Stimulated activated naive B cell treated with anti-CD40 and anti-IgM and Interleukin-4, amounts not matched to agents 10 μg/mL and 1 μg/mL and 100 μg/mL, for 72 hours (primary cell): ENCODE results near the gene VPS35L.
A peak's percentile ranks its signal among the peaks of the same experiment; 100 is the strongest.

Source experiments
- ATAC-seq, 2 donors: fragments of 150-1000 bp; cut with Tn5 transposase; replicated peaks; 2 replicates each; pipeline ENCODE4 v1.10.0; 2021; ENCODE audit warnings: moderate library complexity in 1 of 2
- DNase-seq: peaks from one replicate; pipeline ENCODE4 v3.0.0; 2021
- H3K27ac Mint-ChIP-seq: one replicate; pipeline ENCODE4 v1.8.0; 2022; ENCODE audit warnings: mild to moderate bottlenecking, mixed read lengths
- H3K27me3 Mint-ChIP-seq, 2 donors: one replicate each; pipeline ENCODE4 v1.8.0; 2022; ENCODE audit warnings: mixed read lengths in 2 of 2
- H3K36me3 Mint-ChIP-seq, 2 donors: one replicate each; pipeline ENCODE4 v1.8.0; 2022; ENCODE audit warnings: mixed read lengths in 2 of 2, mild to moderate bottlenecking in 1 of 2
- H3K4me1 Mint-ChIP-seq, 2 donors: one replicate each; pipeline ENCODE4 v1.8.0; 2022; ENCODE audit warnings: mixed read lengths in 2 of 2, mild to moderate bottlenecking in 1 of 2
- H3K4me3 Mint-ChIP-seq, 2 donors: one replicate each; pipeline ENCODE4 v1.8.0; 2022; ENCODE audit warnings: mild to moderate bottlenecking in 2 of 2, mixed read lengths in 2 of 2, moderate library complexity in 1 of 2
- H3K9me3 Mint-ChIP-seq, 2 donors: one replicate each; pipeline ENCODE4 v1.8.0; 2022; ENCODE audit warnings: mixed read lengths in 2 of 2, mild to moderate bottlenecking in 1 of 2

The VPS35L gene

DNA sequence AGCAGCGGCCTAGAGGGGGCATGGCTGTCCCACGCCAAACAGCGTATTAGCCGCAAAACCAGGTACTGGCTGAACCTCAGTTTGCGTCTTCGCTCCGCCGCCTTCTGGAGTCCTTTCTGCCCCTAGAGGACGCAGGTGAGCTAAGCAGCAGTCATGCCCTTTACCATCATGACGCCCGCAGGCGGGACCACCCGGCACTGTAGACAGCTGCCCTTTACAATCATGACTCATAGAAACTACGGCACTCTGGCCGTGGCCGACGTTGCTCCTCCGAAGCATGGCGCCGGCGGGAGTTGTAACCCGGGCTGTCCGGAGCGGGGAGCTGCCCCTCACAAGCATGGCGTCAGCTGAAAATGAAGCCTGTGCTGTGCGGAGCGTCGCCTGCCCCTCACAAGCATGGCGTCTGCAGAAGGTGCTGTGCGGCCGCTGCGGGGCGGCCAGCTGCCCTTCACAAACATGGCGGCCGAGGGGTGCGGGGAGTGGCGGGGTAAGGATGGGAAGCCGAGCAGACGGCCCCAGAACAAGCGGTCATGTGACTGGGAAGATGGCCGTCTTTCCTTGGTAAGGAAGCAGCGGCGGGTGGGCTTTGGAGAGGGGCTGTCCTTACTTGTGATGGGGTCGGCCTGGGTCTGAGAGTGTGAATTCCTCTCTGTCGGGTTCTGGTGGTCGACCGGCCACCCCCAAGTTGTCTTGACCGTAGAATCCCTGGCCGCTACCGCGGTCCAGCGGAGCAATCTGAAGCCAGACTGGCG is at the start of gene VPS35L:
Gene VPS35L, plus strand, starts transcription at position 518 of the 752 bp plus-strand sequence. Its CDS starts 27 bp downstream, at position 545.
- no peaks in the 10 kb centered on the region for H3K27me3 Mint-ChIP-seq
- H3K9me3 Mint-ChIP-seq: peaks cover 0 to 1% of the 10 kb centered on the region in 2 donors
- H3K4me1 Mint-ChIP-seq: peaks cover 13 to 31% of the 10 kb centered on the region in 2 donors
- DNase-seq: peak; percentile 99
- peak within 1 kb of the TSS; percentile 97 for H3K27ac Mint-ChIP-seq
- H3K4me3 Mint-ChIP-seq: peak within 1 kb of the TSS; percentile 92 to 99
- peak; percentile 95 for ATAC-seq
- H3K36me3 Mint-ChIP-seq: no peaks in the 10 kb centered on the region

DNA sequence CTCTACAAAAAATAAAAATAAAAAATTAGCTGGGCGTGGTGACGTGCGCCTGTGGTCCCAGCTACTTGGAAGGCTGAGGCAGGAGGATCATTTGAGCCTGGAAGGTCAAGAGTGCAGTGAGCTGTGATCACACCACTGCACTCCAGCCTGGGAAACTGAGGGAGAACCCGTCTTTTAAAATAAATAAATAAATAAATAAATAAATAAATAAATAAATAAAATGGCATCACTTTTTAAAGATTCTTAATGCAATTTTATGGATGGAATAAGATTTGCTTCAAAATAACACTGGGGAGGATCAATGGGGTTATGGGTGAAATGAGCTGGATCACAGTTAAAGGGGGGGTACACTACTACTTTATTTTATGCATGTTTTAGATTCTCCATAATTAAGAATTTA is 48.5 kb upstream of the VPS35L start:
- Mint-ChIP-seq H3K4me1 (peaks cover 0 to 2% of the 10 kb centered on the region in 2 donors), H3K27me3 (no peaks in the 10 kb centered on the region), H3K36me3 (peaks cover 26 to 48% of the 10 kb centered on the region in 2 donors), H3K27ac (no peak overlapping the region), H3K4me3 (no peak overlapping the region), H3K9me3 (no peaks in the 10 kb centered on the region)
- DNase-seq (no peak), ATAC-seq (no peak)

GRCh38 chr16:19507867-19508266 is 47.6 kb upstream of the VPS35L start:
- Mint-ChIP-seq H3K36me3 (peaks cover 27 to 49% of the 10 kb centered on the region in 2 donors), H3K4me1 (peaks cover 0 to 2% of the 10 kb centered on the region in 2 donors), H3K27me3 (no peaks in the 10 kb centered on the region), H3K4me3 (no peak overlapping the region), H3K27ac (no peak overlapping the region), H3K9me3 (no peaks in the 10 kb centered on the region)
- ATAC-seq (no peak), DNase-seq (no peak)

DNA sequence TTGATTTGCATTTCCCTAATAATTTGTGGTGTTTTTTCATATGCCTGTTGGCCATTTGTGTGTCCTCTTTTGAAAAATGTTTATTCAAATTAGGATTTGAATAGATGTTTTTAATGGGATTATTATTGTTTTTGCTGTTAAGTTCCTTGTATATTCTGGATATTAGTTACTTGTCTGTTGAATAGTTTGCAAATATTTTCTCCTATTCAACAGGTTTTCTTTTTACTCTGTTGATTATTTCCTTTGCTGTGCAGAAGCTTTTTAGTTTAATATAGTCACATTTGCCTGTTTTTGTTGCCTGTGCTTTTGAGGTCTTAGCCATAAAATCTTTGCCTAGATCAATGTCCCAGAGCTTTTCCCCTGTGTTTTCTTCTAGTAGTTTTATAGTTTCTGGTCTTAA is 43.2 kb upstream of the VPS35L start:
- ATAC-seq (no peak), DNase-seq (no peak)
- H3K27ac Mint-ChIP-seq: no peak overlapping the region
- H3K4me3 Mint-ChIP-seq: no peak overlapping the region
- no peaks in the 10 kb centered on the region for H3K27me3 Mint-ChIP-seq
- H3K4me1 Mint-ChIP-seq: peaks cover 10 to 11% of the 10 kb centered on the region in 2 donors
- peaks cover 28 to 42% of the 10 kb centered on the region in 2 donors for H3K36me3 Mint-ChIP-seq
- no peaks in the 10 kb centered on the region for H3K9me3 Mint-ChIP-seq

GRCh38 chr16:19513377-19514053 is 42.0 kb upstream of the VPS35L start:
- Mint-ChIP-seq H3K4me3 (peak overlapping the region in 1 of 2 donors; percentile 46), H3K36me3 (peaks cover 32 to 44% of the 10 kb centered on the region in 2 donors), H3K27ac (no peak overlapping the region), H3K27me3 (no peaks in the 10 kb centered on the region), H3K9me3 (no peaks in the 10 kb centered on the region), H3K4me1 (peaks cover 10 to 15% of the 10 kb centered on the region in 2 donors)
- ATAC-seq: no peak
- DNase-seq: no peak

GRCh38 chr16:19515757-19516156 is 39.7 kb upstream of the VPS35L start:
- Mint-ChIP-seq H3K27me3 (no peaks in the 10 kb centered on the region), H3K27ac (no peak overlapping the region), H3K4me3 (no peak overlapping the region), H3K36me3 (peaks cover 33 to 44% of the 10 kb centered on the region in 2 donors), H3K9me3 (no peaks in the 10 kb centered on the region), H3K4me1 (peaks cover 13 to 29% of the 10 kb centered on the region in 2 donors)
- ATAC-seq: no peak
- DNase-seq: no peak

DNA sequence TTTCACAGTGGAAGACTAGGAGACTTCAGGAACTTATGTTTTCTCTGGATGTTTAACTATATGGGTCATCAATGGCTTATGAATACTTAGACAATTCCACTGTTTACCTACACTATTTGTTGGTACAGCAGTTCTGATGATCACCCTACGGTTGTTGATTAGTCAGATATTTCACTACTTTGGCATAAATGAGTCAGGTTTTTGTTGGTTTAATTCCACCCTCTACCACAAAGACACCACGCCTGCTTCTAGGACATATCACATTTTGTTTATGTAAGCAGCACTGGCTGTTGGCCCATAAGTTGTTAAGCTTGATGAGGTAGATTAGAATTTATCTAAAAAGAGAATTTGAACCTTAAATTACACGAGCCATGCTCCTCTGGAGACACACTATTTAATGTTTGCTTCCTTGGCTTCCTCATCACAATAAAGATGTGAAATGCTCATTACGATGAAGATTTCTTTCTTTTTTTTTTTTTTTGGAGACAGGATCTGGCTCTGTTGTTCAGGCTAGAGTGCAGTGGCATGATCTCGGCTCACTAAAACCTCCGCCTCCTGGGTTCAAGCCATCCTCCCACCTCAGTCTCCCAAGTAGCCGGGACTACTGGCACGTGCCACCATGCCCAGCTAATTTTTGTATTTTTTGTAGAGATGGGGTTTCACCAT is 37.9 kb upstream of the VPS35L start:
- Mint-ChIP-seq H3K27me3 (no peaks in the 10 kb centered on the region), H3K36me3 (peaks cover 30 to 36% of the 10 kb centered on the region in 2 donors), H3K4me1 (peaks cover 22 to 41% of the 10 kb centered on the region in 2 donors), H3K4me3 (no peak overlapping the region), H3K9me3 (no peaks in the 10 kb centered on the region), H3K27ac (no peak overlapping the region)
- ATAC-seq: no peak
- no peak for DNase-seq

DNA sequence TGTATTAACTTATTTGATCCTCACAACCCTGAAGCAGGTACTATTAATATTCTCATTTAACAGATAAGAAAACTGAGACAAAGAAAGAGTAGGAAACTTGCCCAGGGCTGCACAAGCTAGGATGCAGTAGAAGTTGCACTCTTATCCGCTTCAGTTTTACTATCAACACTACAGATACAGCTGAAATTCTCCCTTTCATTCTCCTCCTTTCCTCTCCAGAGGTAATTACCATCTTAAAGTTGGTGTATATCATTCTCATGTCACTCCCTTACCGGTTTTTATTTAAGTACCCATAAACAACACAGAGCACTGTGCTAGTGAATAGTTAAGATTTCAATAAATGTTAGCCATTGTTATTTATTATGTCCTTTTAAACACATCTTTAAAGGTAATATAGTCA is 37.1 kb upstream of the VPS35L start:
- no peak for ATAC-seq
- Mint-ChIP-seq H3K4me1 (peaks cover 22 to 42% of the 10 kb centered on the region in 2 donors), H3K9me3 (no peaks in the 10 kb centered on the region), H3K4me3 (no peak overlapping the region), H3K36me3 (peaks cover 23 to 28% of the 10 kb centered on the region in 2 donors), H3K27ac (no peak overlapping the region), H3K27me3 (no peaks in the 10 kb centered on the region)
- DNase-seq: no peak

DNA sequence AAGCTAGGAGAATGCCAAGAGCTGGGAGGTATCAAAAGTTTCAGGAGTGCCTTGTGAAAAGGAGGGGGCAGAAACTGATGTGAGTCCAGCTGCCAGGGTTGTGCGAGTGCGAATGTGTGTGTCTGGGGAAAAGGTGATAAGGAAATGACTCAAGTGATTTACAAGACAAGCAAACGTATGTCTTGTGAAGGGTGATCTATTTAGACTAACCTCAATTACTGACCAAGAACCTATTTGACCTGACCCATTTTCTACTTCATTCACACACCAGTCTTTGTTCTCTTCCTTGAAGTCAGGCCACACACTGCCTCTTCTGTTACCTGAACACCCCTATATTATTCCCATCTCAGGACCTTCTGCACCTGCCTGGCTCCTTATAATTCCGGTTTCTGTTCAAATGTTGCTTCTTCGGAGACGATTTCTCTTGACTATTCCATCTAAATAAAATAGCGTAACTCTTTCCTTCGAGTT is 34.6 kb upstream of the VPS35L start:
- H3K4me3 Mint-ChIP-seq: peak overlapping the region; percentile 84 to 96
- H3K4me1 Mint-ChIP-seq: peaks cover 24 to 48% of the 10 kb centered on the region in 2 donors
- no peaks in the 10 kb centered on the region for H3K9me3 Mint-ChIP-seq
- peak overlapping the region; percentile 95 for H3K27ac Mint-ChIP-seq
- DNase-seq (no peak), ATAC-seq (no peak)
- H3K36me3 Mint-ChIP-seq: peaks cover 16 to 17% of the 10 kb centered on the region in 2 donors
- no peaks in the 10 kb centered on the region for H3K27me3 Mint-ChIP-seq

GRCh38 chr16:19521471-19522396 is 33.8 kb upstream of the VPS35L start, which contains the start of gene GDE1:
Gene GDE1 (minus strand): TSS chr16:19522098. CDS start chr16:19521964, 134 bp downstream.
- peak within 1 kb of the TSS; percentile 95 for H3K27ac Mint-ChIP-seq
- peak within 1 kb of the TSS; percentile 84 to 96 for H3K4me3 Mint-ChIP-seq

GRCh38 chr16:19522397-19522732 is 33.1 kb upstream of the VPS35L start:
- DNase-seq: no peak
- no peaks in the 10 kb centered on the region for H3K9me3 Mint-ChIP-seq
- peak overlapping the region; percentile 95 for H3K27ac Mint-ChIP-seq
- H3K27me3 Mint-ChIP-seq: no peaks in the 10 kb centered on the region
- ATAC-seq: no peak
- H3K4me3 Mint-ChIP-seq: peak overlapping the region; percentile 84 to 96
- H3K4me1 Mint-ChIP-seq: peaks cover 24 to 48% of the 10 kb centered on the region in 2 donors
- peaks cover 6 to 9% of the 10 kb centered on the region in 2 donors for H3K36me3 Mint-ChIP-seq

More at GRCh38 chr16:19521471-19522396, 33.8 kb upstream of the VPS35L start, which contains the start of gene GDE1:
- DNase-seq (peak; percentile 88), ATAC-seq (peak; percentile 76)
- H3K9me3 Mint-ChIP-seq: no peaks in the 10 kb centered on the region
- H3K36me3 Mint-ChIP-seq: peaks cover 13 to 15% of the 10 kb centered on the region in 2 donors
- H3K27me3 Mint-ChIP-seq: no peaks in the 10 kb centered on the region
- H3K4me1 Mint-ChIP-seq: peaks cover 24 to 48% of the 10 kb centered on the region in 2 donors

DNA sequence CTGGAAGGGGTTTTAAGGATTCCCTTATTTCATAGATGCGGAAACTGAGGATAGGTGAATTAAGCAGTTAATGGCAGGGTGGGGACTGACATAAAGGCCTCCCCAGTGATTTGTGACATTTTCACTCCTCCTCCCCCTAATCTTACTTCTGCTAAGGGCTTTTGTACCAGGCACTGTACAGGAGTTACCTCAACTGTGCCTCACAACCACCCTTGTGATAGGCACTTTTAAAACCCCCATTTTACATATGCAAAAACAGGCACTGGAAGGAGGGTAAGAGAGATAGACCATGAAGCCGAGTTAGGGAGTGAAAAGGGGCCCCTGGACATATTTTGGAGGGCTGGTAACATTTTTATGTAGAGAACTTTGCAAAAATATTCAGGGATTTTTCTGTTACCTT is 32.7 kb upstream of the VPS35L start:
- Mint-ChIP-seq H3K27ac (no peak overlapping the region), H3K9me3 (no peaks in the 10 kb centered on the region), H3K4me3 (no peak overlapping the region), H3K36me3 (peaks cover 5 to 7% of the 10 kb centered on the region in 2 donors), H3K27me3 (no peaks in the 10 kb centered on the region), H3K4me1 (peaks cover 24 to 48% of the 10 kb centered on the region in 2 donors)
- DNase-seq (no peak), ATAC-seq (no peak)

DNA sequence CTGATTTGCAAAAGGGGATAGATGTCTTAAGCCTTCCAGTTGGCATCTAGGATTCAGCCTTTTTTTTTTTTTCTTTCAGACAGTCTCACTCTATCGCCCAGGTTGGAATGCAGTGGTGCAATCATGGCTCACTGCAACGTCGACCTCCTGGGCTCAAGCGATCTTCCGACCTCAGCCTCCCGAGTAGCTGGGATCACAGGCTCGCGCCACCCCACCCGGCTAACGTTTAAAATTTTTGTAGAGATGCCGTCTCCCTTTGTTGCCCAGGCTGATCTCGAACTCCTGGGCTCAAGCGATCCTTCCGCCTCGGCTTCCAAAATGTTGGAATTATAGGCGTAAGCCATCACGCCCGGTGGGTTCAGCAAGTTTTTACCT is 32.3 kb upstream of the VPS35L start:
- DNase-seq: no peak
- Mint-ChIP-seq H3K27me3 (no peaks in the 10 kb centered on the region), H3K36me3 (peaks cover 5 to 7% of the 10 kb centered on the region in 2 donors), H3K9me3 (no peaks in the 10 kb centered on the region), H3K4me3 (no peak overlapping the region), H3K4me1 (peaks cover 24 to 48% of the 10 kb centered on the region in 2 donors), H3K27ac (no peak overlapping the region)
- no peak for ATAC-seq
